Upper lobe of left lung (tissue), 6 donors: Measurements from ENCODE around the gene ICAM1. TPM values are rescaled to one million over a fixed set of nuclear protein-coding genes. Genes with fewer than 3 reads are reported as not detected.

Source experiments
- ATAC-seq, 2 donors: fragments of 200-7000 bp; cut with Tn5 transposase; one replicate each; pipeline ENCODE4 v1.9.1; 2022; ENCODE audit warnings: mild to moderate bottlenecking in 2 of 2, moderate library complexity in 2 of 2; ENCODE audit not compliant: low FRiP score in 2 of 2
- DNase-seq, 2 donors: peaks; one replicate each; pipeline ENCODE4 v3.0.0-alpha.2; 2019 to 2020
- H3K27ac ChIP-seq, 4 donors: fragments of 200-600 bp; sonication (generic); one replicate each; pipeline ENCODE4 v1.5.1; 2016 to 2019
- H3K27me3 ChIP-seq, 4 donors: fragments of 200-600 bp; sonication (generic); one replicate each; pipeline ENCODE4 v1.5.1; 2017 to 2019
- H3K36me3 ChIP-seq, 4 donors: fragments of 200-600 bp; sonication (generic); one replicate each; pipeline ENCODE4 v1.5.1; 2016 to 2019
- H3K4me1 ChIP-seq, 4 donors: fragments of 200-600 bp; sonication (generic); one replicate each; pipeline ENCODE4 v1.5.1; 2018 to 2019
- H3K4me3 ChIP-seq, 4 donors: fragments of 200-600 bp; sonication (generic); one replicate each; pipeline ENCODE4 v1.5.1; 2017 to 2019; ENCODE audit warnings: mild to moderate bottlenecking in 2 of 4, moderate library complexity in 1 of 4
- H3K9me3 ChIP-seq, 4 donors: fragments of 200-600 bp; sonication (generic); one replicate each; pipeline ENCODE4 v1.5.1; 2018 to 2019
- CTCF ChIP-seq, 6 experiments: fragments of 450-650 bp in 4 of 6; fragments of 200-600 bp in 2 of 6; sonication (generic) in 2 of 6; IDR thresholded peaks; one replicate each; pipeline ENCODE4 v1.5.1; 2016 to 2019; ENCODE audit warnings: antibody characterized with exemption in 6 of 6
- EP300 ChIP-seq, 4 donors: sonication (generic); formaldehyde crosslinking; IDR thresholded peaks; one replicate each; pipeline ENCODE4 v1.5.1; 2017; ENCODE audit warnings: antibody characterized with exemption in 4 of 4, control low read depth in 2 of 4
- POLR2A ChIP-seq, 4 donors: fragments of 450-650 bp; IDR thresholded peaks; one replicate each; pipeline ENCODE4 v1.5.1; 2016 to 2017; ENCODE audit warnings: antibody characterized with exemption in 4 of 4, mild to moderate bottlenecking in 2 of 4
- POLR2AphosphoS5 ChIP-seq, 2 donors: sonication (generic); formaldehyde crosslinking; IDR thresholded peaks; one replicate each; pipeline ENCODE4 v1.5.1; 2017; ENCODE audit warnings: antibody characterized with exemption in 2 of 2
- WGBS, 2 donors: methylation state at CpG; one replicate each; pipeline ENCODE4 v1.1.5; 2017 to 2018; 5-methylcytosine and 5-hydroxymethylcytosine counted together
- total RNA-seq, 6 donors: library from RNA; depleted of rRNA in 4 of 6; stranded (reverse); fragments of >200 nt in 4 of 6; gene quantifications; one replicate each; pipeline versions ENCODE4 v1.1.0 to v1.2.1, GENCODE V29; 2016 to 2021
- donor health status: DM: no; HTN: no; CAD: no; lungs with moderate emphysema.
- donor health status: DM: no; HTN: yes; CAD: no; lungs with severe emphysema.

Gene ICAM1
- total RNA-seq, 6 donors from 2014 or later, result 190 to 791 (median 356) TPM

DNA sequence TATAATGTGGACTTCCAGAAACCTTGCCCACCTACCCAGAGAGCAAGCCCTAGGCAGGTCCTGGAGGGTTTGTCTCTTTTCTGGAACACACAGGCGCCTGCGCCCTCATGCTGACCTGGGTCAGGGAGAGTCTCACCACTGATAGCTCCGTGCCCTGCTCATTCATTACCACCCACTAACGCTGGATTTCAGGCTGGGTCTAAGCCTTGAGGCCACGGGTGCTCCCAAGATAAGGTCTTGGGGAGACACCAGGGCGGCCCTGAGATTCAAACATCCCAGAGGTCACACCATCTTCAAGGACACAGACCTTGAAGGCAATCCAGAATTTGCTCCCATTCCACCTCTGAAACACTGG, 44.9 kb upstream of the ICAM1 start:
- WGBS, 2 donors, result 75 to 87% methylated on average over 5 to 6 of the region's 6 CpGs

DNA sequence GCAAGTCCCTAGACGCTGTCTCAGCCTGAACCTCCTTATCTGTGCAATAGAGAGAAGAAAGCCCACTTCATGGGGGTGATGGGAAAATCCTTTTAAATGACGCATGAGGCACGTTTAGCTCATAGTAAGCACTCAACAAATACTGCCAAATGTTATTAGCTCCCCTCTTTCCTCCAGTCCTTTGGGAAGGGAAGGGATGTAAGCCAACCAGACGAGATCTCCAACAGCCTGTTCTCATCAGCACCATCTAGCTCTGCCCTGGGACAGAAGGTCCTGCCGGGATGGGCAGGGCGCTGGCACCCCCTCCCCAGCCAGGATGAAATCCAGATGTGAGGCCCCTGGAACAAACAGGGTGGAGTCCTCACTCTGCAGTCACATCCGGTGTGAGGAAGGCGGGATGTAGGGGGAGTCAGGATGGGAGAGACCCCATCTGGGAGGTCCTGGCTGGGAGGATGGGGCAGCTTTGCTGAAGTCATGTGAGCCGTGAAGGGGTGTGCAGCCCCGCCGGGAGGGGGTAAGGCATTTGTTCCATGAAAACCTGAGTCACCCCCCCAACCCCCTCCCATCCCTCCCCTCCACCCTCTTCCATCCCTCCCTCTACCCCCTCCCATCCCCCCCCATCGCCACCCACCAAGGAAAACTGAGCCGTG, 44.4 kb upstream of the ICAM1 start:
- Histone ChIP-seq H3K27me3 (no peaks in the 10 kb centered on the region), H3K4me1 (peaks cover 19 to 47% (median 21%) of the 10 kb centered on the region in 4 donors), H3K4me3 (peak overlapping the region in 1 of 4 donors; percentile 23), H3K36me3 (peaks cover 6 to 16% (median 13%) of the 10 kb centered on the region in 4 donors), H3K27ac (peak overlapping the region; percentile 71 to 95 (median 85)), H3K9me3 (no peaks in the 10 kb centered on the region)
- ATAC-seq, result peak; percentile 70 to 82
- no peak for TF ChIP-seq CTCF (IDR thresholded peaks at IDR 0.05)
- TF ChIP-seq EP300 (IDR thresholded peaks at IDR 0.05), result peak in 3 of 4 donors; percentile 29 to 72 (median 55)
- peak; percentile 92 to 94 for TF ChIP-seq POLR2AphosphoS5 (IDR thresholded peaks at IDR 0.05)
- peak; percentile 37 to 88 for DNase-seq
- WGBS, 2 donors, result 65 to 69% methylated on average over 11 to 13 of the region's 13 CpGs

More for the DNA sequence above, 44.9 kb upstream of the ICAM1 start:
- DNase-seq, result no peak
- Histone ChIP-seq H3K4me1 (peaks cover 19 to 42% (median 20%) of the 10 kb centered on the region in 4 donors), H3K27me3 (no peaks in the 10 kb centered on the region), H3K36me3 (peaks cover 6 to 16% (median 13%) of the 10 kb centered on the region in 4 donors), H3K27ac (peak overlapping the region; percentile 67 to 76 (median 74)), H3K9me3 (no peaks in the 10 kb centered on the region), H3K4me3 (no peak overlapping the region)
- TF ChIP-seq POLR2A (IDR thresholded peaks at IDR 0.05) (no peak), EP300 (IDR thresholded peaks at IDR 0.05) (no peak), CTCF (IDR thresholded peaks at IDR 0.05) (no peak), POLR2AphosphoS5 (IDR thresholded peaks at IDR 0.05) (no peak)
- peak in 1 of 2 donors; percentile 0 for ATAC-seq

- ATAC-seq (peak in 1 of 2 donors; percentile 8), DNase-seq (peak in 1 of 2 donors; percentile 67)
- WGBS, 2 donors, result 65% methylated on average over 28 of the region's 28 CpGs; no CpG with 5 or more reads in 1 of the 2 donors
- Histone ChIP-seq H3K4me3 (peak overlapping the region in 1 of 4 donors; percentile 23), H3K36me3 (peaks cover 6 to 16% (median 13%) of the 10 kb centered on the region in 4 donors), H3K27ac (peak overlapping the region; percentile 70 to 95 (median 82)), H3K27me3 (no peaks in the 10 kb centered on the region), H3K4me1 (peaks cover 19 to 53% (median 25%) of the 10 kb centered on the region in 4 donors), H3K9me3 (no peaks in the 10 kb centered on the region)
- TF ChIP-seq POLR2AphosphoS5 (IDR thresholded peaks at IDR 0.05) (no peak), POLR2A (IDR thresholded peaks at IDR 0.05) (peak in 1 of 4 donors; percentile 13), EP300 (IDR thresholded peaks at IDR 0.05) (peak in 1 of 4 donors; percentile 11)
Observed at GRCh38 chr19:10227026-10227971, 43.6 kb upstream of the ICAM1 start.

- Histone ChIP-seq H3K9me3 (no peaks in the 10 kb centered on the region), H3K27me3 (no peaks in the 10 kb centered on the region), H3K4me1 (peaks cover 19 to 53% (median 25%) of the 10 kb centered on the region in 4 donors), H3K27ac (peak overlapping the region; percentile 92 to 95 (median 93)), H3K36me3 (peaks cover 5 to 14% (median 11%) of the 10 kb centered on the region in 4 donors), H3K4me3 (peak overlapping the region in 1 of 4 donors; percentile 99)
- DNase-seq, result no peak
- WGBS, 2 donors, result 56 to 69% methylated on average over 3 to 5 of the region's 5 CpGs
- no peak for ATAC-seq
- TF ChIP-seq POLR2AphosphoS5 (IDR thresholded peaks at IDR 0.05) (no peak), EP300 (IDR thresholded peaks at IDR 0.05) (no peak), CTCF (IDR thresholded peaks at IDR 0.05) (no peak), POLR2A (IDR thresholded peaks at IDR 0.05) (no peak)
Observed at GRCh38 chr19:10228393-10228792, 42.5 kb upstream of the ICAM1 start.

DNA sequence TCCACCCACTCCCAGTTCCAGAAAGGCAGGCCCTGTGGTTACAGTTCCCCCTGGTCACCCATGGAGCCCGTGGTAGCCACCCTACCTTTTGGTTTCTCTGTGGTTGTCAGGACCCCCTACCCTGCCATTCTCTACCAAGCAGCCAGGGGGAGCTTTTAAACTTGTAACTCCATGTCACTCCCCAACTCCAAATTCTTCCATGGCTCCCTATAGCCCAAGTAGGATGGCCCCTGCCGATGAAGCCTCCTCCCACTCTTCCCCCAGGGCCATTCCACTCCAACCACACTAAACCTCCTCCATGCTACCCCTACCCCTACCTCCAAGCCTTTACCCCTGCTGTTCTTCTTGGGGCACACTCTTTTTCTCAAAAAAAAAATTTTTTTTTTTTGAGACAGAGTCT, 42.0 kb upstream of the ICAM1 start:
- peak overlapping the region in 1 of 4 donors; percentile 99 for H3K4me3 ChIP-seq
- H3K36me3 ChIP-seq, result peaks cover 0 to 9% (median 6%) of the 10 kb centered on the region in 4 donors
- DNase-seq (no peak), ATAC-seq (no peak)
- TF ChIP-seq CTCF (IDR thresholded peaks at IDR 0.05), result peak; percentile 45 to 66 (median 54)
- no peak for TF ChIP-seq POLR2AphosphoS5 (IDR thresholded peaks at IDR 0.05)
- peak overlapping the region; percentile 92 to 95 (median 93) for H3K27ac ChIP-seq
- H3K27me3 ChIP-seq, result no peaks in the 10 kb centered on the region
- H3K9me3 ChIP-seq, result no peaks in the 10 kb centered on the region
- H3K4me1 ChIP-seq, result peaks cover 19 to 53% (median 25%) of the 10 kb centered on the region in 4 donors
- 39 to 63% methylated on average over 2 of the region's 2 CpGs for WGBS, 2 donors
